Stomach (tissue), 4 donors: ENCODE results near the gene FRY.

Experiments
- POLR2A ChIP-seq, 4 donors: fragments of 450-650 bp; IDR thresholded peaks; one replicate each; pipeline ENCODE4 v1.6.1; 2016; ENCODE audit warnings: antibody characterized with exemption in 4 of 4, control low read depth in 2 of 4, mild to moderate bottlenecking in 1 of 4, moderate library complexity in 1 of 4
- POLR2AphosphoS5 ChIP-seq, 3 donors: sonication (generic); formaldehyde crosslinking; IDR thresholded peaks; one replicate each; pipeline ENCODE4 v1.6.1; 2016; ENCODE audit warnings: antibody characterized with exemption in 3 of 3
- TF ChIP-seq, protein P1 (sequence below), 7 experiments: fragments of 450-650 bp in 4 of 7; fragments of 200-600 bp in 3 of 7; sonication (generic) in 3 of 7; IDR thresholded peaks; one replicate each; pipeline ENCODE4 v1.5.1; 2016 to 2019; ENCODE audit warnings: antibody characterized with exemption in 7 of 7, control low read depth in 2 of 7, mild to moderate bottlenecking in 1 of 7

DNA sequence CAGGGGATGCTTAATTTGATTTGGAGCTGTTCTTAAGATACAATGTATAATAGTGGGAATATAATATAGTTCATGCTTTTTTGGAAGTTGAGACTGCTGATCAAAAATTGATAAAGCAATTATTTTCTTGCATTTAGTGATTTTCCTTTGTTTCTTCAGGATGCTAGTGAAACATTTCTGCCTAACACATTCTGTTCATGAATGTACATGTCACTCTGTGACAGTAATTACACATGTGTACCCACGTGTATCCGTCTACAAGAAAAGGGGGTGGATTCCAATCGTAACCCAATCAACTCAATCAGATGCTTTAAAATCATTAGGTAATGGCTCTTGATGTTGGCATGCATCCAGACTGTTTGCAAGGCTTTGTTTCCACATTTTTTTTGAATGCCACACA is 5.0 kb upstream of the FRY start:
- TF ChIP-seq, protein P1, sequence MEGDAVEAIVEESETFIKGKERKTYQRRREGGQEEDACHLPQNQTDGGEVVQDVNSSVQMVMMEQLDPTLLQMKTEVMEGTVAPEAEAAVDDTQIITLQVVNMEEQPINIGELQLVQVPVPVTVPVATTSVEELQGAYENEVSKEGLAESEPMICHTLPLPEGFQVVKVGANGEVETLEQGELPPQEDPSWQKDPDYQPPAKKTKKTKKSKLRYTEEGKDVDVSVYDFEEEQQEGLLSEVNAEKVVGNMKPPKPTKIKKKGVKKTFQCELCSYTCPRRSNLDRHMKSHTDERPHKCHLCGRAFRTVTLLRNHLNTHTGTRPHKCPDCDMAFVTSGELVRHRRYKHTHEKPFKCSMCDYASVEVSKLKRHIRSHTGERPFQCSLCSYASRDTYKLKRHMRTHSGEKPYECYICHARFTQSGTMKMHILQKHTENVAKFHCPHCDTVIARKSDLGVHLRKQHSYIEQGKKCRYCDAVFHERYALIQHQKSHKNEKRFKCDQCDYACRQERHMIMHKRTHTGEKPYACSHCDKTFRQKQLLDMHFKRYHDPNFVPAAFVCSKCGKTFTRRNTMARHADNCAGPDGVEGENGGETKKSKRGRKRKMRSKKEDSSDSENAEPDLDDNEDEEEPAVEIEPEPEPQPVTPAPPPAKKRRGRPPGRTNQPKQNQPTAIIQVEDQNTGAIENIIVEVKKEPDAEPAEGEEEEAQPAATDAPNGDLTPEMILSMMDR (IDR thresholded peaks at IDR 0.05): no peak
- TF ChIP-seq POLR2A (IDR thresholded peaks at IDR 0.05): no peak
- no peak for TF ChIP-seq POLR2AphosphoS5 (IDR thresholded peaks at IDR 0.05)
